ENCODE data around the gene RNF114. TPM values are rescaled to one million over a fixed set of nuclear protein-coding genes. Genes with fewer than 3 reads are reported as not detected.

The RNF114 gene
- polyA plus RNA-seq, 3 donors, result 128 to 164 (median 146) TPM

DNA sequence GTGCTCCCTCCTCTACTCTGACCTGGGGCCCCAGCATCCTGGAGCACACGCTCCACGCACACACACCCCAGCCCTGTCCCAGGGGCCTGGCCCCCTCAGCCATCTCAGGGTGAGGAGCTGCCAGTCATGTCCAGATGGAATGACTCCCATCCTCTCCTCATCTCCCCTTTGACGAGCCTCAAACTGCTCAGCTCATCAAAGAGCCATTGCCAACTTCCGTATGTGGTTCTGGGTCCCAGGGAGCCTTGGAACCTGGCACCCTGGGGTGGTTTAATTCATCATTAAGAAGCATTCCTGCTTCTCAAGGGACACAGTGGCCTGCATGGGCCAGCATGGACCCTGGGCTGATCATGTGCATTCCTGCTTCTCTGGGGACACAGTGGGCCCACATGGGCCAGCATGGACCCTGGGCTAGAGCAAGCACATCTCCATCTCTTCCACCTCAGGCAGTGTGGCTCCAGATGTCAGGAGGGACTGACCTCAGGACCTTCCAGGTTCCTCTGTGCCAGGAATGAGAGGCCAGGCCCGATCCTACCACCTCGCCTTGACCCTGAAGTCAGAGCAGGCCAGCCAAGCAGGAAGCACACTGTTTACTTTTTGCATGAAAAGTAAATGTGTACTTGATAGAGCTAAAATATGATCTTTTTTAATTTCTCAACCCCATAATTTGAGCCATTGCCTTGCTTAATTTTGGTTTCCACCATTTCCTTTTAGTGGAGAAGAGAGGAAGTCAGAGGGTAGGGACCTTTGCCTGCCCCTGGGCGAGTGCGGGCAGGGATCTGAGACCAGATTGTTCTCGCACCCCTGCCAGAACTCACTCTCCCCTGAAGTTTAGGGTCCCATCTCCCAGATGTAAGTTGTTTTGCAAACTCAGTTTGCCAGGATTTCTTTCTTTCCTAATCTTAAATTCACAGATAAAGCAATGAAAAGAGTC, 46.9 kb upstream of the RNF114 start:
- DNase-seq, result peak in 2 of 3 donors; percentile 39 to 45
- no peaks in the 10 kb centered on the region for H3K27me3 Mint-ChIP-seq (ENCODE audit: low read depth in 3 of 3)
- Histone ChIP-seq H3K27ac (ENCODE audit: low read depth in 1 of 2, low read length in 2 of 2) (peak overlapping the region; percentile 80 to 81), H3K27me3 (ENCODE audit: control insufficient read depth in 2 of 2, insufficient read depth in 2 of 2, low read length in 2 of 2) (no peaks in the 10 kb centered on the region), H3K9me3 (replicated peaks in 1 of 2; ENCODE audit: control insufficient read depth in 1 of 2, insufficient read depth in 1 of 2, low read length in 2 of 2) (no peaks in the 10 kb centered on the region), H3K79me2 (ENCODE audit: insufficient read depth, low read length) (peaks cover 12% of the 10 kb centered on the region), H3K36me3 (replicated peaks in 1 of 2; ENCODE audit: control insufficient read depth in 1 of 2, insufficient read depth in 2 of 2, low read length in 2 of 2) (peaks cover 28 to 40% of the 10 kb centered on the region in 2 donors), H3K4me3 (replicated peaks in 1 of 3; ENCODE audit: low read depth in 2 of 3, low read length in 3 of 3) (peak overlapping the region in 1 of 3 experiments; percentile 42), H2AFZ (ENCODE audit: insufficient read depth, low read depth, low read length, poor library complexity, severe bottlenecking) (peak overlapping the region; percentile 35), H3K4me2 (replicated peaks; ENCODE audit: extremely low read depth, low read length, poor library complexity, severe bottlenecking) (peak overlapping the region; percentile 54), H4K20me1 (ENCODE audit: insufficient read depth, low read length) (no peaks in the 10 kb centered on the region), H3K4me1 (ENCODE audit: control insufficient read depth in 1 of 2, insufficient read depth in 2 of 2, low read length in 2 of 2) (peaks cover 65 to 66% of the 10 kb centered on the region in 2 donors), H3K9ac (ENCODE audit: insufficient read depth, low read length, poor library complexity, severe bottlenecking) (peak overlapping the region; percentile 2)
- 57% methylated on average over 5 of the region's 9 CpGs for WGBS (ENCODE audit: insufficient coverage)
- peaks cover 65% of the 10 kb centered on the region for H3K4me1 Mint-ChIP-seq
- H3K27ac Mint-ChIP-seq, result peak overlapping the region; percentile 77 to 96 (median 89)
- H3K4me3 Mint-ChIP-seq, result peak overlapping the region in 1 of 2 donors; percentile 57
- peaks cover 38 to 54% of the 10 kb centered on the region in 2 donors for H3K36me3 Mint-ChIP-seq
- H3K9me3 Mint-ChIP-seq, result no peaks in the 10 kb centered on the region
- no peak for TF ChIP-seq CTCF (IDR thresholded peaks at IDR 0.05)
- intact Hi-C loops (cut with micrococcal nuclease), result no loop called here

DNA sequence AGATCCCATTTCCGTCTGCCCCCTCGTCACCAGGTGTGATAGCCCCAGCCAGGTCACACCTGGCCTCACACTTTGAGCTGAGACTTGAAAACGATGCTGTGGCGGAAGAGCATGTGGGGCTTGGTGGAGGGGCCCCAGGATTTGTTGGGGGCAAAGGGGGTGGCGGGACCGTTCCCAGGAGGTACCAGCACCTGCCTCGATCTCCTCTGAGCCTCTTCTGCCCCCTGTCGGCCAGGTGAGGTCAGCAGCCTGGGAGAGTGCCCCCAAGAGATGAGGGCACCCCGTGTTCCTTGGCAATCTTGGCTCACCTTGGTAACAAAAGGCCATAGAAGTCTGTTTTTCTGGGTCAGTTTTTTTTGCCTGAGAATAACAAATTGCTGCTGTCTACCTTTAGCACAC, 46.3 kb upstream of the RNF114 start:
- Histone ChIP-seq H3K4me3 (replicated peaks in 1 of 3; ENCODE audit: low read depth in 2 of 3, low read length in 3 of 3) (peak overlapping the region in 1 of 3 experiments; percentile 42), H3K4me1 (ENCODE audit: control insufficient read depth in 1 of 2, insufficient read depth in 2 of 2, low read length in 2 of 2) (peaks cover 72% of the 10 kb centered on the region in 2 donors), H4K20me1 (ENCODE audit: insufficient read depth, low read length) (no peaks in the 10 kb centered on the region), H3K27me3 (ENCODE audit: control insufficient read depth in 2 of 2, insufficient read depth in 2 of 2, low read length in 2 of 2) (no peaks in the 10 kb centered on the region), H3K9ac (ENCODE audit: insufficient read depth, low read length, poor library complexity, severe bottlenecking) (peak overlapping the region; percentile 2), H3K79me2 (ENCODE audit: insufficient read depth, low read length) (peaks cover 12% of the 10 kb centered on the region), H2AFZ (ENCODE audit: insufficient read depth, low read depth, low read length, poor library complexity, severe bottlenecking) (peak overlapping the region; percentile 35), H3K36me3 (replicated peaks in 1 of 2; ENCODE audit: control insufficient read depth in 1 of 2, insufficient read depth in 2 of 2, low read length in 2 of 2) (peaks cover 28 to 33% of the 10 kb centered on the region in 2 donors), H3K4me2 (replicated peaks; ENCODE audit: extremely low read depth, low read length, poor library complexity, severe bottlenecking) (peak overlapping the region; percentile 54), H3K9me3 (replicated peaks in 1 of 2; ENCODE audit: control insufficient read depth in 1 of 2, insufficient read depth in 1 of 2, low read length in 2 of 2) (no peaks in the 10 kb centered on the region), H3K27ac (ENCODE audit: low read depth in 1 of 2, low read length in 2 of 2) (peak overlapping the region; percentile 80 to 81)
- TF ChIP-seq CTCF (IDR thresholded peaks at IDR 0.05), result no peak
- intact Hi-C loops (cut with micrococcal nuclease), result no loop called here
- peak overlapping the region in 1 of 2 donors; percentile 57 for H3K4me3 Mint-ChIP-seq
- peaks cover 72% of the 10 kb centered on the region for H3K4me1 Mint-ChIP-seq
- H3K27ac Mint-ChIP-seq, result peak overlapping the region; percentile 77 to 96 (median 89)
- H3K9me3 Mint-ChIP-seq, result no peaks in the 10 kb centered on the region
- 67% methylated on average over 9 of the region's 9 CpGs for WGBS (ENCODE audit: insufficient coverage)
- H3K27me3 Mint-ChIP-seq (ENCODE audit: low read depth in 3 of 3), result no peaks in the 10 kb centered on the region
- peaks cover 32 to 47% of the 10 kb centered on the region in 2 donors for H3K36me3 Mint-ChIP-seq
- DNase-seq, result no peak

All from CD14-positive monocyte (primary cell).